HG02642 (cell line): ENCODE measurements around the gene MXD3.
"Not testable (repeated sequence)": the region's sequence is repeated elsewhere in the genome, so short reads cannot be mapped to it uniquely, and the experiment has no call there.

Experiments used
- ATAC-seq: cut with Tn5 transposase; IDR thresholded peaks from one replicate; pipeline ENCODE4 v1.9.1; 2021; ENCODE audit warnings: mild to moderate bottlenecking; ENCODE audit not compliant: unreplicated experiment, poor library complexity

The MXD3 gene

GRCh38 chr5:177344891-177345290, 33.2 kb upstream of the MXD3 start:
- ATAC-seq, result no peak

- no peak for ATAC-seq
Measured at GRCh38 chr5:177343777-177344176, 32.1 kb upstream of the MXD3 start.

DNA sequence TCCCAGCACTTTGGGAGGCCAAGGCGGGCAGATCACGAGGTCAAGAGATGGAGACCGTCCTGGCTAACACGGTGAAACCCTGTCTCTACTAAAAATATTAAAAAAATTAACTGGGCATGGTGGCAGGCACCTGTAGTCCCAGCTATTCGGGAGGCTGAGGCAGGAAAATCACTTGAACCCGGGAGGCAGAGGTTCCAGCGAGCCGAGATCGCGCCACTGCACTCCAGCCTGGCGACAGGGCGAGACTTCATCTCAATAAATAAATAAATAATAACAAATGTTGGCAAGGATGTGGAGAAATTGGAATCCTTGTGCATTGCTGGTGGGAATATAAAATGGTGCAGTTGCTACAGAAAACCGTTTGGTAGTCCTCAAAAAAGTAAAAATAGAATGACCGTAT, 31.3 kb upstream of the MXD3 start:
- not testable (repeated sequence) for ATAC-seq

DNA sequence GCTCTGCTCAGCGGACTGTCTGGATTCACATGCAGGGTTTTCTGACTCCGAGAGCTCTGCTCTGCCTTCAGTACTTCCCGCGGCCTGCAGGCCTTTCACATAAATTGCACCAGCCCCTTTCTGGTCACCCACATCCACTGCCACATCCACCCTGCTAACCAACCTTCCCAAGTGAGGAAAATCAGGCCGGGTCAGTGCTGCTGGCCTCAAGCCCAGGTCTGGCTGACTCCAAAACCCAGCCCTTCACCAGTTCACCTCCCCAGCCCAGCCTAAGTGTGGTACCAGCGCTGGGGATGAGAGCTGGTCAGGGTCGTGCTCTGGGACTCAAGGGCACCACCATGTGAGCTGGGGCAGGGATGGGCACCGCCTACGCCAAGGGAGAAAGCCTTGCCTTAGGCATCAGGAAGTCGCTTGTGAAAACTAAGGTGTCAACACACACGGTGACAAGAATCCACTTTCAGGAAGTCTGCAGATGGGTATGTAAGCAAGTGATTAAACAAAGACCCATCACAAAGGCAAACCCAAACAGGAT, 27.5 kb upstream of the MXD3 start:
- no peak for ATAC-seq

GRCh38 chr5:177338251-177339106, 26.8 kb upstream of the MXD3 start:
- no peak for ATAC-seq

GRCh38 chr5:177336603-177337494, 25.2 kb upstream of the MXD3 start:
- ATAC-seq, result no peak

GRCh38 chr5:177336112-177336511, 24.4 kb upstream of the MXD3 start:
- ATAC-seq, result no peak

- ATAC-seq, result no peak
Measured at GRCh38 chr5:177335701-177336065, 24.0 kb upstream of the MXD3 start.

GRCh38 chr5:177334781-177335700, 23.3 kb upstream of the MXD3 start:
- ATAC-seq, result no peak

GRCh38 chr5:177334155-177334551, 22.5 kb upstream of the MXD3 start:
- no peak for ATAC-seq

DNA sequence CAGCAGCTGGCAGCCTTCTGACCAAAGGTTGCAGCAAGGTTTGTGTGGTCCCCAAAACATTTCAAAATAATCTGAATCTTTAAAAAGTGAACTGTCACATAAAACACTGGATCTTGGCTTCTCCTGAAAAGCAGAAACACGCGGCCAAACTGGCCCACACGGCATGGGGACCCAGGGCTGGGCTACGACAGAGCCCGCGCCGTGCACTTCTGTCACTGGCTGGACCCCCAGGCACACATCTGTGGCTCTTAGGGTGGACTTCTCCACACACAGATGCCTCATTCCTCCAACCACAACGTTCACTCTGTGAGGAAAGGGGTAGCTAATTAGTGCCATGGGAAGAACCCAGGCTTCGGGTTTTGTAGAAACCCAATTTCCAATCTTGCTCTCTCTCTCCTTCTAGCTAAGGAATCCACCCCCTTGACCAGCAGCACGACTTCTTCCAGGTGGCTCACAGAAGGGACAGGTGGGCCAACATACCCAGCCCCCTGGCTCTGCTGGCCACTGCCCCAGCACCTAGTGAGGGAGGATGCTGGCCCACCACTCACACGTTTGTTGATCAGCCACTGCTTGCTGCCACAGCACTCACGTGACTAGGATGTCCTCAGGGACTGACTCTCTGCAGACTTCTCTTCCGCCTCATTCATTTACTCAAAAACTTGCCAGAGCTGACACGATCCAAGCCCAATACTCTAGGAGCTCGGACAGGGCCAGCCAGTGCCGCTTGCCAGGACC, 21.9 kb upstream of the MXD3 start:
- ATAC-seq, result no peak

GRCh38 chr5:177332896-177333260, 21.2 kb upstream of the MXD3 start:
- no peak for ATAC-seq

DNA sequence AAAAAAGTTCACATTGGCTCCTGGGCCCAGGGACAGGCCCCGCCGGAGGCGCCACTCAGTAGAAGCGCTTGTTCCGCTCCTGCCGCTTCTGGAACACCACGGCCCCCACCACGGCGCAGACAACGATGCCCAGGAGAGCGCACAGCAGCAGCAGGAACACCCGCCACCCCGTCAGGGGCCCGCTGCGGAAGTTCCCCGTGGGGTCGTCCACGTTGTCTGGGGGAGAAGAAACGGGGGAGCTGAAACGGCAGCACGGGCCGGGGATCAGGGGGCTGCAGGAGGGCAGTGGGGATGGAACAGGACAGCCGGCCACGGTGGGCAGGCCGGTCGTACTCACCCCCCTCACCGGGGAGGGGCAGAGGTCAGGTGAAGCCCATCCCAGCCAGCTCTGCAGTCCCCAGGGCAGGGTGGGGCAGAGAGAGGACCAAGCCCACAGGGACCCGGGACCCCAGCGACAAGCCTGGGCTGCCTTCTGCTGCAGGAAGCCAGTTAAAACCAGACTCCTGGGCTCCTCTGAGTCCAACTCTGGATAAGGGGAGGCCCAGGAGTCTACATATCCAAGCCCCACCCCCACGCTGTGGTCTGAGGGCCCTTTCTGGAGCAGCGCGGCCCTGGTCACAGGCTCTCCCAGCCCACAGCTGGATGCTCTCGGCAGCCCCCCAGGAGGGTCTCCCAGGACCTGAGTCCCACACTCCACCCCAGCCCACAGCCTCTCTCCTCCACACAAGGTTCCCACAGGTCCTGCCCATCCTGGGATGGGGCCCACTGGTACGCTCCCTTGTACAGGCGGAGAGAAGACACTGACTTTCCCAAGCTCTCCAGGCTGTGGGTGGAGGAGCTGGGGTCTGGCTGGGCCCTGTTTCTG, 20.6 kb upstream of the MXD3 start:
- no peak for ATAC-seq

DNA sequence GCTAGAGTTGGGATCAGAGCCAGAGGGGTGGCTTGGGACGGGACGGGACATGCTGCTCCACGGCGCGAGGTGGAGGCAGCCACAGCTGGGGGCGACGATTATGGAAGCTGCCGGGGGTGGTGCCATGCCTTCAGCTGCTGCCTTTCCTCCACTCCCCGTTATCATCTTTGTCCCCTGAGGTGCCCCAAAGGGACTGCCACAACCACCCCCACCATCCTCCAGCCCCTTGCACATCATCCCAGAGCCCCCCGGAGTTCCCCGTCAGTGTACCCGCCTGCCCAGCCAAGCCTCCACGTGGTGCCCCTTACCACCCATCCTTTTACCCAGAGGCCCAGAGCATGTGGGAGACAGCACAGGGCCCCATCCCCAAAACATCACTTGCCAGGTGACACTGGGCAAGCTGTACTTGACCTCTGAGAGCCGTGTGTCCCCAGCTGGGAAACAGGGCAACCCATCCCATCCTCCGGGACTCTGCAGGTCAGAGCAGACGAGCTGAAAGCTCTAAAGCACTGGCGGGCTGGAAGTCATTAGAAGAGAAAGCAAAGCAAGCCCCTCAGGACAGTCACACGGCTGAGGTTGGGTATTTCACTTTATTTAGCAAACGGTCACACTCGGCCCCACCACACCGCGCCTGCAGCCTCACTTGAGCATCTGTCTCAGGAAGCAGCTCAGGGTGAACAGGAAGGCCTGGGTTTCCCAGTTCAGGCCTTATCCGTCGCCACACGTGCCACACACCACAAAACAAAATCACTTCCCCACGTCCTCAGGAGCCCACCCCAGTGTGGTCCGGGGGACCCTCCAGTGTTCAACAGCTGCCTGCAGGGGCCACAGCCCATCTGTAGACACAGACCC, 19.5 kb upstream of the MXD3 start:
- ATAC-seq, result no peak

- ATAC-seq, result no peak
Measured at GRCh38 chr5:177329883-177330282, 18.2 kb upstream of the MXD3 start.

DNA sequence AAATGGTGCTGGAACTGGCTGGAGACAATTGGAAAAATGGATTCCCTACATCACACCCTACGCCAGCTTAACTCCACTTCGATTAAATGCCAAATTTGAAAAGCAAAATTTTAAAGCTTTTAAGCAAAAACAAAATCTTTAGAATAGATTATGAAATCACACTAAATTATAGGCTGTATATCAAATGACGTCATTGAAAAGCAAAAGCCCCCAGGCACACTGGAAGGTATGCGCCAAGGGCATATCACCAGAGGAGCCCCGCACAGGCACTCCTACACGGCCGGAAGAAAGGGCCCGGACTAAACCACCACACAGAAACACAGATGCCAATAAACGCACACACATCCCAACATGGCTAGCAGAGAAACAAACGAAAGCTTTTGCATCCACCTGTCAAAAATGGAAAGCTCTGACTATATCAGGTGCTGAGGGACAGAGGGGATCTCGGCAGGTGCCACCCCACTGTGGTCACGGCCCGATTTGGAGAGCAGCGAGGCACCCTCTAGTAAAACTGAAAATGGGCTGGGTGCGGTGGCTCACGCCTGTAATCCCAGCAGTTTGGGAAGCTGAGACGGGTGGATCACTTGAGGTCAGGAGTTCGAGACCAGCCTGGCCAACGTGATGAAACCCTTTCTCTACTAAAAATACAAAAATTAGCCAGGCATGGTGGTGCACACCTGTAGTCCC, 17.0 kb upstream of the MXD3 start:
- ATAC-seq, result no peak
